HepG2 (cell line): ENCODE data around the gene RAB3B. TPM values are rescaled to one million over a fixed set of nuclear protein-coding genes. Genes with fewer than 3 reads are reported as not detected.

Source experiments
- ATAC-seq: fragments of 200-7000 bp; cut with Tn5 transposase; 3 replicates; pipeline ENCODE4 v1.9.1; 2020; ENCODE audit warnings: mild to moderate bottlenecking, moderate library complexity
- BruUV-seq: library from RNA; stranded (reverse); fragments of 400-500 nt; replicated peaks from 2 replicates; lab custom pipeline; 2021; lab: Mats Ljungman, UMichigan
- CTCF ChIA-PET: fragments of 300-600 bp; formaldehyde crosslinking; extraction: SDS; loops from one replicate; lab custom pipeline; 2021; ENCODE audit warnings: low total read pairs, inconsistent platforms, low intra/inter-chr PET ratio; lab: Yijun Ruan, JAX
- POLR2A ChIA-PET: fragments of 350-600 bp; sonication (Branson Sonifier 250); formaldehyde crosslinking; loops from one replicate; lab custom pipeline; 2020; ENCODE audit warnings: antibody characterized with exemption, inconsistent platforms; lab: Yijun Ruan, JAX
- DNase-seq: peaks from one replicate; pipeline ENCODE4 v3.0.0-alpha.2; 2015; ENCODE audit warnings: low spot score
- FAIRE-seq: peaks from 3 replicates; lab custom pipeline; 2011; peaks lifted over from hg19 to GRCh38; lab: Jason Lieb, UNC
- H2AFZ ChIP-seq: one replicate; pipeline ENCODE4 v1.6.1; 2011; ENCODE audit warnings: low read length, inconsistent platforms
- H3K27ac ChIP-seq: fragments of 300-600 bp; 3 replicates; pipeline ENCODE4 v1.8.0; 2011; ENCODE audit warnings: mixed run types, mild to moderate bottlenecking, mixed read lengths, low read length, inconsistent platforms; ENCODE audit not compliant: insufficient read depth; ENCODE audit errors: extremely low read length
- H3K27me3 ChIP-seq, 2 experiments: fragments of 200-600 bp in 1 of 2; 2 replicates in 1 of 2; 3 replicates in 1 of 2; pipeline versions ENCODE4 v1.6.0 to v1.8.0; 2011; ENCODE audit warnings: low read length in 2 of 2, mild to moderate bottlenecking in 2 of 2, moderate library complexity in 2 of 2, inconsistent platforms in 1 of 2; ENCODE audit not compliant: insufficient read depth in 2 of 2, control insufficient read depth in 1 of 2
- H3K36me3 ChIP-seq, 2 experiments: fragments of 200-600 bp in 1 of 2; replicated peaks in 1 of 2; 2 replicates in 1 of 2; 3 replicates in 1 of 2; pipeline versions ENCODE4 v1.5.1 to v1.8.0; 2011; ENCODE audit warnings: low read length in 2 of 2, inconsistent platforms in 1 of 2; ENCODE audit not compliant: insufficient read depth in 2 of 2, control insufficient read depth in 1 of 2
- H3K4me1 ChIP-seq: 2 replicates; pipeline ENCODE4 v1.5.1; 2012; ENCODE audit warnings: low read length, inconsistent platforms; ENCODE audit not compliant: insufficient read depth
- H3K4me2 ChIP-seq: 2 replicates; pipeline ENCODE4 v1.6.0; 2011; ENCODE audit warnings: low read depth, low read length, inconsistent platforms
- H3K4me3 ChIP-seq, 3 experiments: fragments of 200-600 bp in 1 of 3; sonication (generic), shearing (Covaris generic) in 1 of 3; replicated peaks in 1 of 3; 2 replicates each; pipeline ENCODE4 v1.5.1; 2011 to 2016; ENCODE audit warnings: low read length in 3 of 3, inconsistent platforms in 2 of 3, low read depth in 2 of 3, mild to moderate bottlenecking in 2 of 3, control low read depth in 1 of 3, mixed read lengths in 1 of 3; ENCODE audit not compliant: insufficient read depth in 1 of 3
- H3K79me2 ChIP-seq: one replicate; pipeline ENCODE4 v1.6.1; 2011; ENCODE audit warnings: low read length, inconsistent platforms; ENCODE audit not compliant: insufficient read depth
- H3K9ac ChIP-seq: 2 replicates; pipeline ENCODE4 v1.6.0; 2011; ENCODE audit warnings: mild to moderate bottlenecking, low read depth, low read length, inconsistent platforms; ENCODE audit not compliant: insufficient read depth
- H3K9me3 ChIP-seq: 2 replicates; pipeline ENCODE4 v1.5.1; 2012; ENCODE audit warnings: mild to moderate bottlenecking, low read length
- H4K20me1 ChIP-seq: 2 replicates; pipeline ENCODE4 v1.6.0; 2011; ENCODE audit warnings: inconsistent platforms, mild to moderate bottlenecking, low read length, moderate library complexity; ENCODE audit not compliant: insufficient read depth
- CEBPB ChIP-seq: IDR thresholded peaks from 2 replicates; pipeline ENCODE4 v1.6.1; 2011; ENCODE audit warnings: low read depth, low read length, improper control_type of control experiment, borderline replicate concordance
- FOSL1 ChIP-seq: sonication (generic); formaldehyde crosslinking; IDR thresholded peaks from 2 replicates; pipeline ENCODE4 v1.9.0; 2021; ENCODE audit warnings: missing genetic modification reagents, borderline replicate concordance
- SNAI1 ChIP-seq: sonication (generic); formaldehyde crosslinking; IDR thresholded peaks from 2 replicates; pipeline ENCODE4 v1.5.0; 2020; ENCODE audit warnings: mild to moderate bottlenecking, missing genetic modification reagents, borderline replicate concordance
- TARDBP ChIP-seq: sonication (generic); formaldehyde crosslinking; IDR thresholded peaks from 2 replicates; pipeline ENCODE4 v1.8.0; 2022; ENCODE audit warnings: mild to moderate bottlenecking, missing genetic modification reagents
- ZMAT3 ChIP-seq: sonication (generic); formaldehyde crosslinking; conservative IDR thresholded peaks from 2 replicates; pipeline ENCODE4 v1.7.0; 2021; ENCODE audit warnings: missing genetic modification reagents
- ZNF282 ChIP-seq: fragments of 450-650 bp; IDR thresholded peaks from 2 replicates; pipeline ENCODE4 v1.6.1; 2018; ENCODE audit not compliant: partially characterized antibody
- ZNF441 ChIP-seq: sonication (generic); formaldehyde crosslinking; IDR thresholded peaks from 2 replicates; pipeline ENCODE4 v1.7.0; 2021; ENCODE audit warnings: missing genetic modification reagents, borderline replicate concordance
- ZNF800 ChIP-seq: sonication (generic); formaldehyde crosslinking; IDR thresholded peaks from 2 replicates; pipeline ENCODE4 v1.4.0; 2020; ENCODE audit warnings: missing genetic modification reagents
- WGBS: methylation state at CpG from one replicate; pipeline ENCODE4 v1.1.6; 2017; ENCODE audit warnings: low lambda C conversion rate; 5-methylcytosine and 5-hydroxymethylcytosine counted together
- in situ Hi-C: cut with HindIII; loops from 2 replicates; pipeline ENCODE4 v1.10.0; 2017; ENCODE audit warnings: low pct_unique_long_range_greater_than_20kb; ENCODE audit not compliant: extremely low pct_ligation_motif_present
- intact Hi-C: fragments of 100-400 bp; cut with micrococcal nuclease; formaldehyde crosslinking; loops from one replicate; pipeline ENCODE4 v1.10.0; 2022; ENCODE audit not compliant: unreplicated experiment
- polyA plus RNA-seq, 8 experiments: library from polyadenylated mRNA; depleted of rRNA in 3 of 8; stranded (reverse) in 7 of 8; unstranded in 1 of 8; fragments of >200 nt; fragmentation: Illumina TruSeq in 4 of 8; extraction: Trizol in 4 of 8; gene quantifications; 2 replicates each; pipeline versions ENCODE4 v1.2.1 to v1.2.3, GENCODE V29; 2011 to 2016; ENCODE audit warnings: low read depth in 4 of 8, missing spikeins in 1 of 8, mixed read lengths in 1 of 8; ENCODE audit not compliant: insufficient read depth in 1 of 8
- total RNA-seq, 5 experiments: library from RNA; depleted of rRNA; stranded (reverse); fragments of >200 nt; fragmentation: Illumina TruSeq; extraction: Trizol; gene quantifications; 2 replicates each; pipeline ENCODE4 v1.2.3, GENCODE V29; 2016; ENCODE audit warnings: low read depth in 1 of 5
- TF ChIP-seq, protein P1 (sequence below), 2 experiments: sonication (generic) in 1 of 2; formaldehyde crosslinking in 1 of 2; IDR thresholded peaks; 2 replicates each; pipeline versions ENCODE4 v1.5.1 to v1.6.1; 2011 to 2020; ENCODE audit warnings: borderline replicate concordance in 1 of 2, low read depth in 1 of 2, low read length in 1 of 2, mild to moderate bottlenecking in 1 of 2, missing genetic modification reagents in 1 of 2, moderate library complexity in 1 of 2
- TF ChIP-seq, protein P2 (sequence below): sonication (generic); formaldehyde crosslinking; IDR thresholded peaks from 2 replicates; pipeline ENCODE4 v1.5.0; 2020; ENCODE audit warnings: missing genetic modification reagents
- TF ChIP-seq, protein P3 (sequence below): sonication (generic); formaldehyde crosslinking; IDR thresholded peaks from 2 replicates; pipeline ENCODE4 v1.5.0; 2020; ENCODE audit warnings: mild to moderate bottlenecking, missing genetic modification reagents
- TF ChIP-seq, protein P4 (sequence below), 2 experiments: sonication (generic) in 1 of 2; formaldehyde crosslinking in 1 of 2; IDR thresholded peaks; 2 replicates each; pipeline versions ENCODE4 v1.4.0 to v1.6.1; 2018 to 2020; ENCODE audit warnings: missing genetic modification reagents in 2 of 2, borderline replicate concordance in 1 of 2, low read depth in 1 of 2, mild to moderate bottlenecking in 1 of 2, missing biosample characterization in 1 of 2

Gene RAB3B
- total and polyA plus RNA-seq, 2 of the 13 experiments (the other 11 are each of a cell fraction or from before 2014, with no cell fraction given): 1.0 to 1.2 TPM

GRCh38 chr1:51988254-51988653 is 2.2 kb downstream of the RAB3B start (continued):
- TF ChIP-seq, protein P1, sequence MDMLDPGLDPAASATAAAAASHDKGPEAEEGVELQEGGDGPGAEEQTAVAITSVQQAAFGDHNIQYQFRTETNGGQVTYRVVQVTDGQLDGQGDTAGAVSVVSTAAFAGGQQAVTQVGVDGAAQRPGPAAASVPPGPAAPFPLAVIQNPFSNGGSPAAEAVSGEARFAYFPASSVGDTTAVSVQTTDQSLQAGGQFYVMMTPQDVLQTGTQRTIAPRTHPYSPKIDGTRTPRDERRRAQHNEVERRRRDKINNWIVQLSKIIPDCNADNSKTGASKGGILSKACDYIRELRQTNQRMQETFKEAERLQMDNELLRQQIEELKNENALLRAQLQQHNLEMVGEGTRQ (IDR thresholded peaks at IDR 0.05; ENCODE audit: low read depth, low read length): no peak
- TF ChIP-seq, protein P1 (CRISPR knock-in tag; IDR thresholded peaks at IDR 0.05; ENCODE audit: borderline replicate concordance): no peak
- TF ChIP-seq SNAI1 (CRISPR knock-in tag): no peak
- no peak for TF ChIP-seq ZNF441 (CRISPR knock-in tag)
- TF ChIP-seq, protein P2, sequence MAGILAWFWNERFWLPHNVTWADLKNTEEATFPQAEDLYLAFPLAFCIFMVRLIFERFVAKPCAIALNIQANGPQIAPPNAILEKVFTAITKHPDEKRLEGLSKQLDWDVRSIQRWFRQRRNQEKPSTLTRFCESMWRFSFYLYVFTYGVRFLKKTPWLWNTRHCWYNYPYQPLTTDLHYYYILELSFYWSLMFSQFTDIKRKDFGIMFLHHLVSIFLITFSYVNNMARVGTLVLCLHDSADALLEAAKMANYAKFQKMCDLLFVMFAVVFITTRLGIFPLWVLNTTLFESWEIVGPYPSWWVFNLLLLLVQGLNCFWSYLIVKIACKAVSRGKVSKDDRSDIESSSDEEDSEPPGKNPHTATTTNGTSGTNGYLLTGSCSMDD: no peak
- TF ChIP-seq, protein P3, sequence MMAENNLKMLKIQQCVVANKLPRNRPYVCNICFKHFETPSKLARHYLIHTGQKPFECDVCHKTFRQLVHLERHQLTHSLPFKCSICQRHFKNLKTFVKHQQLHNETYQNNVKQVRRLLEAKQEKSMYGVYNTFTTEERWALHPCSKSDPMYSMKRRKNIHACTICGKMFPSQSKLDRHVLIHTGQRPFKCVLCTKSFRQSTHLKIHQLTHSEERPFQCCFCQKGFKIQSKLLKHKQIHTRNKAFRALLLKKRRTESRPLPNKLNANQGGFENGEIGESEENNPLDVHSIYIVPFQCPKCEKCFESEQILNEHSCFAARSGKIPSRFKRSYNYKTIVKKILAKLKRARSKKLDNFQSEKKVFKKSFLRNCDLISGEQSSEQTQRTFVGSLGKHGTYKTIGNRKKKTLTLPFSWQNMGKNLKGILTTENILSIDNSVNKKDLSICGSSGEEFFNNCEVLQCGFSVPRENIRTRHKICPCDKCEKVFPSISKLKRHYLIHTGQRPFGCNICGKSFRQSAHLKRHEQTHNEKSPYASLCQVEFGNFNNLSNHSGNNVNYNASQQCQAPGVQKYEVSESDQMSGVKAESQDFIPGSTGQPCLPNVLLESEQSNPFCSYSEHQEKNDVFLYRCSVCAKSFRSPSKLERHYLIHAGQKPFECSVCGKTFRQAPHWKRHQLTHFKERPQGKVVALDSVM: no peak
- TF ChIP-seq CEBPB: no peak

- DNase-seq (no peak), ATAC-seq (no peak), FAIRE-seq (no peak)
- no peak overlapping the region for H2AFZ ChIP-seq
- no TSS peak for BruUV-seq
- H3K4me1 ChIP-seq: peaks cover 5% of the 10 kb centered on the region
- POLR2A ChIA-PET: no interaction called here
- in situ Hi-C loops (no loop called here), intact Hi-C loops (no loop called here)
- H3K4me3 ChIP-seq: no peak overlapping the region
- no peak overlapping the region for H3K4me2 ChIP-seq
- no peaks in the 10 kb centered on the region for H4K20me1 ChIP-seq
- no peaks in the 10 kb centered on the region for H3K36me3 ChIP-seq
- peaks cover 2 to 22% of the 10 kb centered on the region in 2 experiments; a peak in 3 of 5 replicates for H3K27me3 ChIP-seq
- no peaks in the 10 kb centered on the region for H3K9me3 ChIP-seq
- CTCF ChIA-PET: no interaction called here
- H3K27ac ChIP-seq: no peak overlapping the region
- WGBS: 53% methylated on average over 4 of the region's 4 CpGs
- no peaks in the 10 kb centered on the region for H3K79me2 ChIP-seq
- H3K9ac ChIP-seq: no peak overlapping the region
- TF ChIP-seq, protein P4, sequence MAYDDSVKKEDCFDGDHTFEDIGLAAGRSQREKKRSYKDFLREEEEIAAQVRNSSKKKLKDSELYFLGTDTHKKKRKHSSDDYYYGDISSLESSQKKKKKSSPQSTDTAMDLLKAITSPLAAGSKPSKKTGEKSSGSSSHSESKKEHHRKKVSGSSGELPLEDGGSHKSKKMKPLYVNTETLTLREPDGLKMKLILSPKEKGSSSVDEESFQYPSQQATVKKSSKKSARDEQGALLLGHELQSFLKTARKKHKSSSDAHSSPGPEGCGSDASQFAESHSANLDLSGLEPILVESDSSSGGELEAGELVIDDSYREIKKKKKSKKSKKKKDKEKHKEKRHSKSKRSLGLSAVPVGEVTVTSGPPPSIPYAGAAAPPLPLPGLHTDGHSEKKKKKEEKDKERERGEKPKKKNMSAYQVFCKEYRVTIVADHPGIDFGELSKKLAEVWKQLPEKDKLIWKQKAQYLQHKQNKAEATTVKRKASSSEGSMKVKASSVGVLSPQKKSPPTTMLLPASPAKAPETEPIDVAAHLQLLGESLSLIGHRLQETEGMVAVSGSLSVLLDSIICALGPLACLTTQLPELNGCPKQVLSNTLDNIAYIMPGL (CRISPR knock-in tag; IDR thresholded peaks at IDR 0.05; ENCODE audit: borderline replicate concordance in 1 of 2, low read depth in 1 of 2): no peak
- TF ChIP-seq ZNF282: no peak
- TF ChIP-seq FOSL1 (CRISPR knock-in tag): no peak
- TF ChIP-seq TARDBP (CRISPR knock-in tag): no peak
- no peak for TF ChIP-seq ZNF800 (CRISPR knock-in tag)
- no peak for TF ChIP-seq ZMAT3 (CRISPR knock-in tag)
These were observed 3.8 kb downstream of the RAB3B start for GRCh38 chr1:51986718-51987117.
